ENCODE results near the gene SLC35E1.

Gene SLC35E1

DNA sequence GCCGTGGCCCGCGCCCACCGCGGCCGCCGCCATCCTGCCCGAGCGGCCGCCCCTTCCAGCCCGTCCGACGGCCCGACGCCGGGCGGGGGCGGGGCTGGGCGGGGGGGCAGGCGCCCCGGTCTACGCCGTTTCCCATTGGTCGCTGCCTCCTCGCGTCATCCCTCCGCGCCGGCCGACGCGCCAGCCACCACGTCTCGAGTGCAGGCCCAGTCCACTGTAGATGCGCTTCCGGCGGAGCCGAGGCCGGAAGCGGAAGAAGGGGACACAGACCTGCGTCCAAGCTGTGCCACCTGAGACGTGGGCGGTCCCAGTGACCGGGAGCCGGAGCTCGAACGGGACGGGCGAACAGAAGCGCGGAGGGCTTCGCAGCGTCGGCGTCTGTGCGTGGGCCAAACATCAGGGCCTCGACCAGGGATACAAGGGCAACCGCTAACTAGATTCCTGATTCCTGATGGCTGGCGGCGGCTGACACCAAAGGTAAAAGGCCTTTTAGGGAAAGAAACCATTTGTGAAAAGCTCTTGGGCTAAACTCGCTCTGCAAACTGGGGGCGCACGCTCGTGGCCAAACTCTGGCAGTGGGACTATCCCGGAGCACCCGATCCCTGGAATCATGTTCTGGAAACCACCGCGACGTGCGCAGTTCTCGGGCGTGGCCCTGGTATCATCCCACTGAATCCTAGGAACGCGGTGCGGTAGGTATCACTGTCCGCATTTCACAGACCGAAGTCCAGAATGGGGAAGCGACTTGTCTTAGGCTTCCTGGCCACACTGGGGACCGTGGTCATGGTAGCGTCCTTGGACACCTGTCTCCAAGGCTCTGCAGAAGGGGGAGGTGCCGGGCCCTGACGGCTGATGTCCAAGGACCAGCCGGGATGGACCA is at the start of gene SLC35E1:
TSS of gene SLC35E1 (minus strand) at position 84 of the 880 bp plus-strand sequence. CDS start at position 33, 51 bp downstream.
- DNase-seq = peak; percentile 97

DNA sequence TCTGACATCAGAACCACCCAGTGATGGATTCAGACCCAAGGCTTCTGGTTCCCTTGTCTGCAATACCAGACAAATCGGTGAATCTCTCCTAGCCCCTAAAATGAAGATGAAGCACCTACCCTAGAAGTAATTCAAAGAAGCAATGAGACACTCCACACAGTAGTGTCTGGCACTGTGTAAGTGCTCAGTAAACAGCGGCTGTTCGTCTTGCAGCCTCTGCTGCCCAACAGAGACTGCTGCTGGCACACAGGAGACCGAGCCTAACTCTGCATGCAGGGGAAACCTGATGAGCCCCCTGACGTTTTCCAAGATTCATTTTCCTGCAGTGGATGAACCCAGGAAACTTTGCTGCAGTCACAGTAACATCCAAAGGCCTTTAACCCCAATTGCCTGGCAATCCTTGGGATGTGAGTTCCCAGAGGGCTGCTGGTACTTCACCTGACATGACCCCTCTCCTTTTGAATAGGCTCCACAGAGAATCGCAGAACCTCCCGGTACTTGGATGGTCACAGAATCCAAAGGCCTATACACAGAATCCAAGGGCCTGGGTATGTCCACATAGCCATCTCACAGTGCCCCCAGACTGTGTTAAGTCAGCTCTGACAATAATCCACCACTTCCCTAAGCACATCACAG is 49.1 kb upstream of the SLC35E1 start:
- no peak for DNase-seq

DNA sequence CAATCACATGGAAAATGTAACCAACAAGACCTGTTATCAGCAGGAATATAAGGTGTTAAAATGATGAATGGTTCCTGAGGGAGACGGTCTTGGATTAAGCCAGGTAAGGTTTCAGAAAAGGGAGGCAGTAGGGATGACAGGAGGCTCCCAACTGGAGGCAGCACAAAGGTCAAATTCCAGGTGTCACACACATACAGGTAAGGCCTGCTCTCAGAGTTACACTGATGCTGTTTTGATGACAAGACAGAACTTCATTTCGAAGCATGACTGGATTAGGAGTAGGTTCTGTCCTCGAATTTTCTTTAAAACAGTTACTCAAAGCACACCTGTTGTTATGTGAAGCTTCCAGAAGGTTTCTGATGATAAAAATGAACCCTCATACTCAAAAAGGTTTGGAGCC is 48.4 kb upstream of the SLC35E1 start:
- DNase-seq = no peak

DNA sequence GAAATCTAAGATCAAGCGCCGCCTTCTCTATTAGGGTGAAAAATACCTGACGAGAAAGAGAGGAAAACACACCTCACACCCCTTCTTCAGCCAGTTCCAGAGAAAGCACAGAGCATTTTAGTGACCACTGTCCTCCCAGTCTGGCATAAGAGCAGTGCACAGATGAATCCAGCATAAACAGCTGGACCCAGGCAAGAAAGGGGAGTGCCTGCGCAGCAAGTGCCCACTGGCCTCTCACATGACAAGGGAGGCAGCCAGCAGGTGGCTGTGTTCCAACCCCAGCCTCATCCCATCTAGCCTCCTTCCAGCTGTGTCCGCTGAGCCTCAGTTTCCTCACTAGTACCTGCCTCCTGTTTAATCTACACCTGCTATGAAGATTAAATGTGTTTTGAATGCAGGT is 47.8 kb upstream of the SLC35E1 start:
- no peak for DNase-seq

DNA sequence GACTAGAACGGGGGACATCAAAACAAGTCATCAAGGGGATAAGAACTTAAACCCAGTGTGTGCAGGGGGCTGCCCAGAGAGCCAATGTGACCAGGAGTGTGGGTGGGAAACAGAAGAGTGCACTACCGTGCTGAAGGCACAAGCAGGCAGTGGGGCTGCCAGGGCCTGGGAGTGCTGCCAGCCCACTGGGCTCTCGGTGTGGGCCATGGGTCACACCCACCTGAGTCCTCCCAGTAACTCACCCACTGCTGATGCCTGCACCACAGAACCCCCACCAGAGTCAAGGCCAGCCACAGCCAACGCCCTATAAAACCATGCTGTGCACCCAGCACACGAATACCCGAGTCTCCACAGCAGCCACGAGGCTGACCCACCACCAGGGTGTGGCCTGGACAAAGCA is 47.2 kb upstream of the SLC35E1 start:
- peak; percentile 56 for DNase-seq

DNA sequence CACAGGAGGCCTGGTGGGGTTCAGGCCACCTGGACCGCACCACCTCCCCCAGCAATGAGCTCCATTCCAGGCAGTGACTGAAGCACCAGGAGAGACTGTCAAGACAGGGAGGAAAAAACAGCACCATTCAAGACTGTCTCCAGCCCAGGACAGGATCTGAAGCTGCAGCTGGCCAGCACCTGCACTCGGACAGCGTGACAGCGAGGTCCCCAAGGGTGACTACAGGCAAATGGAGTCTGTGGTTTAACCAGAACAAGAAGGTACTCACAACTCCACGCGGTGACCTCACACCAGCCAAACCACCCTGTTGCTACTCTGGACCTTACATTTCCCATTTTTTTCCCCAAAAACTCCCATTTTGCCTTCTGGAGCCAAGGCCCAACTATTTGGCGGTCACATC is 46.0 kb upstream of the SLC35E1 start:
- no peak for DNase-seq

DNA sequence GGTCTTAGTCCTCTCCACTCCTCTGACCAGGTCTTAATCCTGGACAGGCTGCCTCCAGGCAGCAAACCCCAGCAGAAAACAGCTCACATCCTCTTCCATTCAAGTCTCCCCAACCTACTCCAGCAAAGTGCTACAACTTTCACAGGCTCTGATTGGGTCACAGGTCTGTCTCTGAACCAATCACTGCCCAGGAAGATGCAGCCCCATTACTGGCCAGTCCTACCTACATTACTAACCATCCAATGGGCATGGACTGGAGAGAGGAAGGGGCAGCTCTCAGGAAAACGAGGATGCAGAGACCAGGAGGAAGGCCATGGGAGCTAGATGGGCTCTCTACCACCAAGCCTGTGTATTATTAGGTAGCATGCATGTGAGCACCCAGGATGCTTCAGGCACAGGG is 43.6 kb upstream of the SLC35E1 start:
- DNase-seq = no peak

DNA sequence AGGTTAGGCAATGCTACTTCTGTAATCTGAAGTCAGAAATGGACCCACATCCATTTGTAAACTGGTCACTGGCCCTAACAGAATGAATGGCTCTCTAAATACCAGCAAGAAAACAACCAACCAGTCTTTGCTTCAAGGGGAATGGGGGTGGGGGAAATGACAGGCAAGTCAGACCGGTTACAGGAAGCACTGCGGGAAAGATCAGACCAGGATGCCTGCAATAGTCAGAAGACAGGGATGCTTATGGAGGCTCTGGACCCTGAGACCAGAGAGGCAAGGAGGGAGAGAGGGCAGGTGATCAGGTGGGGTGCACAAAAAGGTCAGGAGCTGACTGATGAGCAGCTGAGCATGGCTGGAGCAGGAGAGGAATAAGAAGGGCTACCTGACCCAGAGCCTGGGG is 42.7 kb upstream of the SLC35E1 start:
- DNase-seq = no peak

DNA sequence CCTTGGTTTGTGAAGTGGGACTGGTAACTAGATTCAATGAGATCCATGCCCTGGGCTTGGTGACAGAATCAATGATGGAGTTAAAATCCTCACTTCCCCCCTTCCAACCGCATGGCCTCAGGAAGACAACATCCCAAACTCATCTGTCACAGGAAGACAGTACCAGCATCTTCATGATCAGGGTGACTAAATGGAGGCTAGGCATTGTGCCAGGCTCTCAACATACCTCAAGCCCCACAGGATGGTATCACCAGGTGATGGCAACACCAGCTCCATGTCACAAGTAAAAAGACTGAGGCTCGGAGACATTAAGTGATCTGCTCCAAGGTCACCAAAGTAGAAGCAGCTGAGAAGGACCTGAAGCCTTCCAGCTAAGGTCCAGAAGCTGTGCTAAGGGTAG is 41.6 kb upstream of the SLC35E1 start:
- DNase-seq = no peak

DNA sequence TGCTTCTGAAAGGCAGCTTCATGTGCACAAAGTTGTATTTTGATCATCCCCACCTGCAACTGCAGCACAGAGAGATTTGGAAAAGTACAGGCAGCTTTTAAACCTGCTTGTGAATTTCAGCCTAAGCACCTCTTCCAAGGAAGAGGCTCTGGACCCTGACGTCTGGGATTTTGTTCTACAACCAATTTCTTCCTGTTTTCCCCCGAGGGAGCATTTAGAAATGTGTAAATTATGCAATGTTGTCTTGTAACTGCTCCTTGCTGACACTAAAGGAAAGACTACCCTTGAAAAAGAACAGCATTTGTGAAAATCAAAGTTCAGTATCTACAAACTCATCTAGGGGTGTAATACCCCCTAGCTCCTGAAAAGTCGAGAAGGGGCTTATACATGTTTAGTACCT is 40.4 kb upstream of the SLC35E1 start:
- DNase-seq = no peak

DNA sequence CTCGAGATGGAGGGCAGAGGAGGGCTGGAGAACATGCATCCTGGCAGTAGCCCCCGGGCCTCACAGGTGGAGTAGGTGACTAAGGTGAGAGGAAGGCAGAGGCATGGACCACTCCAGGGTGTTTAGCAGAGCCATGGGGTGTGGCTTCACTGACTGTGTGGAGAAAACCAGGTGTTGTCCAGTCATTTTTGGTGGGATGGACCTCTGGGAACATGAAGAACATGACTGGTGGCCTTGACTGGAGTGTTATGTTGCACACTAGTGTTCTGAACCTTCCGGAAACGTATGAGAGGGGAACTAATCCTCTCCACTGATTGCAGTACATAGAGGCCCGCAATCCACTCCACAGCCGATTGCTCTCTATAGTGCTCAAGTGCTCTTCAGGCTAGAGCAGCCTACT is 38.9 kb upstream of the SLC35E1 start:
- no peak for DNase-seq

DNA sequence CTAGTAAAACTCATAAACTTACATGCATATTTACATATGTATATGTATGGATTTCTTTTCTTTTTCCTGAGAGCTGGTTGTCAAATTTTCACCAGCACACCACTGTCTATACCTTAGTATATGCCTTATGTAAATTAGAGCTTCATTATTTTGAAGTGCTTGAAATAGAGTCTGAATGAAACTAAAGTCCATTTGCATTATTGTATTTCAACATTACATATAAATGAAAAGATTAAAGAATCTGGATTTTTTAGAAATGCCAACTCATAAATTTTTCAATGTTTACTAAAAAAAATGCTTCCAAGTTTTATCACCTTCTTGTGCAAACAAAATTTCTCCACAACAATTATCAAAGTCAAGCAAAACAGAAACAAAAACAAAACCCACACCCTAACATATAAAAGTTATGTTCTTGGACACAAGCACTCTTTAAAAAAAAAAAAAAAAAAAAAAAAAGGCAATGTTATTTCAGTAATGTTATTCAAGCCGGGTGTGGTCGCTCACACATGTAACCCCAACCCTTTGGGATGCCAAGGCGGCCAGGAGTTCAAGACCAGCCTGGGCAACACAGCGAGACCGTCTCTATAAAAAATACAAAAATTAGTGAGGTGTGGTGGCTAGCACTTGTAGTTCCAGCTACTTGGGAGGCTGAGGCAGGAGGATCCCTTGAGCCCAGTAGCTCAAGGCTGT is 37.4 kb upstream of the SLC35E1 start:
- DNase-seq = no peak

DNA sequence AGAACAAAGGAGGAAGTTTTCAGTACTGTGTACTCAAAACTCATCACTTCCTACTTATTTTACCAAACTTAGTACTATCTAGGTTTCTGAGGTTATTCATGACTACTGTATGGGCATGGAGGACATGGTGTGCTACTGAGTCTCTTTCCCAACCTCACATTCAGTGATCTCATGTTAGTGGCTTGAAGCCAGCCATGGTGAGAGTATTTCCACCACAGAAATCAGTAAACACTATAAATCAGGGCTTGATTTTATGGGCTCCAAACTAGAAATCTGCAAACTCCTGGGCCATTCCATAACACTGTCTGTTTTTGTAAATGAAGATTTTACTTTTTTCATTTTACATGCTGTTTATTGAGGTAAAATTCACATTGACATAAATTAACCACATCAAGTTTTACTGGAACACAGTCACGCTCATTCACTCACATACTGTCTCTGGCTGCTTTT is 36.1 kb upstream of the SLC35E1 start:
- peak; percentile 73 for DNase-seq

DNA sequence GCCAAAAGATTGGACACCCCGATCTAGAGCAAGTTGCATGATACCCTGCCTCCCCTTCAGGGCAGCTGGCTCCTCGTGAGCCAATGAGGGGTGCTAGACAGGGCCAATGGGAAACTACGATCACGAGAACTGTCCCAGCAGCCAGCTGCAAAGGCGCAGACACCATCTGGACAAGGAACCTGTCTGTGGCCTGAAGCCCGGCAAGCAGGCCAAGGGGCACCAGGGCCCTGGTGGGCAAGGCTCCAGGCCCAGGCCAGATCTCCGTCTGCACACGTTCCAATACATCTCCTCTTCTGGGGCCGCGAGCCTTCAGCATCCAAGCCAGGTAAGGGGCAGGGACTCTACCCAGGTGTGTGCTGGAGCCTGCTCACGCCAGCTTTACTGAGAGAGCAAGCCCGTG is 35.6 kb upstream of the SLC35E1 start:
- no peak for DNase-seq

DNA sequence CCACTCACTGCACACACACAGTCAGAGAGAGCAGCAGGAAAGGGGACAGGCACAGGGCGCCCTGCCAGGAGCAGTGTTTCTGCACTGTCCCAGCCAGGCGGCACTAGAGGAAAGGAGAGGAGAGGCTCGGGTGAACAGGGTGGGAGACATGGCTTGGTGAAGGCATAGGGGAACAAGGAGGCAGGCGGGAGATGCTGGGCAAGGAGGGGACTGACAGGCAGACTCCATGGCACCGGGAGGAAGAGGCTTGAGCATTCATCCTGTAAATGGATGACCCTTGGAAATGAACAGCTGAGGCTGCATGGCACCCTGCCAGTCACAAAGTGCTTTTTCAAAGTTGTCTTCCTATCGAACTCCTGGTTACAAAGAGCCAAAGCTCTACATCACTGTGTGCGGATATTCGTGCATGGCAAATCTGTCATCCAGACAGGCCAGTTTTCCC is 33.4 kb upstream of the SLC35E1 start:
- DNase-seq = no peak

DNA sequence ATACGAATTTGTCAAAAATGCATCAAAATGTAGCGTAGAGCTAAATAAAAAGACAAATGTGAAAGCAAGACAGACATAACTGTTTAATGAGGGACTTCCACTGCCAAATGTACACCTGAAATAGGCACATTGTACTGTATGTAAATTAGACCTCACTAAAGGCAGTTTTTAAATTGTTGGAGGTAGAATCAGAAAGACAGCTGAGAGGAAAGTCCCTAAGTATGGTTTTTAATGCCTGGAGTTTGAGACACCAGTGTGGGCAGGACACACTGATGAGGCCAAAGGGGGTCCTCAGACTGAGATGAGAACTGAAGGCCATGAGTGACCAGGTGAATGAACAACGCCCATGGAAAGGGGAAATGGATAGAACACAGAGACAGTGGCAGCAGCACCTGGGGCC is 32.9 kb upstream of the SLC35E1 start:
- DNase-seq = no peak

DNA sequence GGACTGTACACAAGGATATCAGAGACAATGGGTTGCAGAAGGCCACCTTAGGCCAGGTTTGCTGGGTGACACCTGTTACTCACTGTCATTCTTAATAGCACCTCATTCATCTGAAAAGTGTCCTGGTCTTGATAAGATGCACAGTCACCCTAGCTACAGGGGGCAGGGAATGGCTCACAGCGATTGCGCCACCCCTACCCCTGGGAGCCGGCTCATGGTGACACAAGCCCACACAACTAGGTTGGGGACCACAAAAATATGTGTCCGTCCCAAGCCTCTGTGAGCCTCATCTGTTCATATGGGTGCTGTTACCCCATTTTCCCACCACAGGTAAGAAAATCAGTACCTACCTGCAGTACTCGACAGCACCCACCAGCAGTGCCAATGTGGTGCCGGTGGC is 32.4 kb upstream of the SLC35E1 start:
- no peak for DNase-seq

DNA sequence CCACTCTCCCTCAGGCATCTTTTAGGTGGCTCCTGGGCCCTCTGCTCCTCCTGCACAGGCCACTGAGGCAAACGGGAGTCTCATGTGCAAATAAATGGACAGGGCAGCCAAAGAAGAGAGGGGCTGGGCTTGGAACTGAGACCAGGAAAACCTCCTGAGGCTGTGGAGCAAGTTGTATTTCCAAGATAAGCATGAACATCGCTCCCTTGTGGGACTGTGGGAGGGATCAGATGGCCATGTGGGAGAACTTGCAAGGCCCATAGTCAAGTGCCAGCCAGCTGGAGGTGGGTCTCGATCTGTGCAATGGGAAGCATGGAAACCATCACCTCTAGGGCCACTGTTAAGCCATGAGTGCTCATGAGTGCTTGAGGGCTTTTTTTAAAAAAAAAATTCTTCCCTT is 30.9 kb upstream of the SLC35E1 start:
- DNase-seq = no peak

DNA sequence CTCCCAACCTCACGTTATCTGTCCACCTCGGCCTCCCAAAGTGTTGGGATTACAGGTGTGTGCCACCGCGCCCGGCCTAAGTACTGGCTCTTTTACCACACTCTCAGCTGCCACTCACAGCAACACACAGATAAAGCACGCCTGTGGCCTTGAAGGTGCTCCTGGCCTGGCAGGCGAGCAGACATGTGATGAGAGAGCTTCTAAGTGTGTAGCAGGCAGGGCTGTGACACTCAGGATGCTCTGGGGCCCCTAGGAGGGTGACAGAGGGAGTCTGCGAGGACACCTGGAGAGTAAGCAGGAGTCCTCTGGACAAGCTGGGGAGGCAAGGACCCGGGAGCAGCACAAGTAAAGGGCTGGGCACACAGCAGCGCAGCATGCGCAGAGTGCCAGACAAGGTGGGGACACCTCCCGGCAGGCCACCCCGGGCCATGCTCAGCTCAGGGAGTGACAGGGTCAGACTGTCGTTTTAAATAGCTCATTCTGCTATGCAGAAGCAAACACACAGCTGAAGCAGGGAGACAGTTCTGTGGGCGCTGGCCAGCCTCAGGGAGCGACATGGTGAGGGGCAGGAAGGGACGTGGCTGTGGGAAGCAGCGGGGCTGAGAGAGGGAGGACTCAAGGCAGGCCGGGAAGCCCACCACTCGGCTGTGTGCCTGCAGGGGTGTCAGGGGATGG is 29.3 kb upstream of the SLC35E1 start:
- no peak for DNase-seq

DNA sequence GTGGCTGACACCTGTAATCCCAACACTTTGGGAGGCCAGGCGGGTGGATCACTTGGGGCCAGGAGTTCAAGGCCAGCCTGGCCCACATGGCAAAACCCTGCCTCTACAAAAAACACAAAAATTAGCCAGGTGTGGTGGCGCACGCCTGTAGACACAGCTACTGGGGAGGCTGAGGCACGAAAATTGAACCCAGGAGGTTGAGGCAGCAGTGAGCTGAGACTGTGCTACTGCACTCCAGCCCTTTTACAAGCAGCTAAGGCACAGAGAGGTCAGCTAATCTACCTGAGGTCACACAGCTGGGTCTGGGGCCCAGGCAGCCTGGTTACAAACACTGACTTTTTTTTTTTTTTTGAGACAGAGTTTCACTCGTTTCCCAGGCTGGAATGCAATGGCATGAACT is 28.6 kb upstream of the SLC35E1 start:
- no peak for DNase-seq

DNA sequence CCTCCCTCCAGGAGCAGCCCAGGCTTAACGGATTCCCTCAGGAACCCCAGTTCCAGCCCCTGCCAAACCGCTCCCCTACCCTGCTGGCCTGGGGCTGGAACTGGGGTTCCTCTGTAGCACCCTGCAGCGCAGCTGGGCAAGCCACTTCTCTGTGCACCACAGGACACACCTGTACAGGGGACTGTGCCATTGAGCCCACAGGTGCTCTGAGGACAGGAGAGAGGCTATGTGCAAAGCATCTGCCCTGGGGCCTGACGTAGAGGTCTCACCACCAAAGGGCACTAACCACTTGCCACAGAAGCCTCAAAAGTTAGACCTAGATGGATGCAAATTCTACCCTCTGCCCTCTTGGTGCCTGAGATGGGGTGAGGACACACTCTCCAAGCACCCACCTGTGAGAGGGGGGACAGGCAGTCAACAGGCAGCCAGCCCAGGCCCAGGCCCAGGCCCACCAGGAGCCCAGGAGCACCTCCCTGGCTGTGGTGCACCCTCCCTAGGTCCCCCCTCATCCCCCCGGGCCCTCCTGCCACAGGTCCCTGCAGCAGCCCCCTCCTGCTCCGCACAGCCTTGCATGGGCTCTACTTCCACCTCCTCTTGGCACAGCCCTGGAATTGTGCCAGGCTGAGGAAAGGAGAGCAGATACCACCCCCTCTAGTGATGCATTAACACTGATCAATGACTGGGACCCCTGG is 27.6 kb upstream of the SLC35E1 start:
- no peak for DNase-seq

DNA sequence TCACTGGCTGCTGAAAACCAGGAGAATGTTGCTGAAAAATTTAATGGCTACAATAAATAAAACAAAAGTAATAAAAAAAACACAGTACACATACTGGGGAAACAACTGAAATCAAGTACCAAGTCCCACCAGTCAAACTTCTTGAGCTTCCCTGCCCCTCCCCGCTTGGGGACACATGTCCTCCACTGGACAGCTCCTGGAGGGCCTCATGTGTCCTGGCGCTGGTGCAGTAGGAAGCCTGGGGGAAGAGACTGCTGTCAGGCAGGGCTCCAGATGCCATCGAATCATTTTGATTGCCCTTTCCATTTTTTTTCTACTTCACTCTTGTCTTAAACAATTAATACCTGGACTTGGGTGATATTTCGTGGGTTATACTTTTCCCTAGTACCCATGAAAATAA is 26.6 kb upstream of the SLC35E1 start:
- no peak for DNase-seq

DNA sequence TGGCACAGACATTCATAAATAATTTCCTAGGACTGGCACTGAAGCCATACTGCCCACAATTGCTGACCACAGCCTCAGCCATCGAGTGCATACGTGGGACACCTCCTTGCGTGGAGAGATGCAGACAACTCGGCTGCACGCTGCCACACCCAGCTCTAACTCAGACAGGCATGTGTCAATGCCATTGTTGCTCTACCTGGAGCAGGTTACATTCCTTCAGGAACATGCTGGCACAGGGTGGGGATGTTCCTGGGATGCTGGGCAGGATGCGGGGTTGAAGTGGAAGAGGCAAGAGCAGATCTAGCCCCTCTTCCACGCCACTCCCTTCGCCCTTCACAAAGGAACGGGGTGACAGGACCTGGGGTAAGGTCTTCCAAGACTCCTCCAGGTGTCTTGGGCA is 24.2 kb upstream of the SLC35E1 start:
- no peak for DNase-seq
